Gastrocnemius medialis (tissue), 4 donors: ENCODE data around the gene DBN1.

Source experiments
- CTCF ChIP-seq, 5 experiments: fragments of 450-650 bp in 3 of 5; fragments of 200-600 bp in 2 of 5; sonication (generic) in 2 of 5; IDR thresholded peaks in 4 of 5; conservative IDR thresholded peaks in 1 of 5; 1 replicate in 4 of 5; 2 replicates in 1 of 5; pipeline ENCODE4 v1.5.1; 2016 to 2019; ENCODE audit warnings: antibody characterized with exemption in 5 of 5, mild to moderate bottlenecking in 3 of 5, moderate library complexity in 3 of 5
- POLR2A ChIP-seq, 2 donors: fragments of 450-650 bp; IDR thresholded peaks; one replicate each; pipeline ENCODE4 v1.6.1; 2017; ENCODE audit warnings: antibody characterized with exemption in 2 of 2, mild to moderate bottlenecking in 2 of 2, moderate library complexity in 2 of 2

GRCh38 chr5:177495243-177496060 lies 22.0 kb upstream of the DBN1 start:
- no peak for TF ChIP-seq CTCF (IDR thresholded peaks at IDR 0.05 in 4 of 5, conservative IDR thresholded peaks at IDR 0.05 in 1 of 5)
- TF ChIP-seq POLR2A (IDR thresholded peaks at IDR 0.05) = no peak
